ENCODE data around the gene KCNT2. TPM values are rescaled to one million over a fixed set of nuclear protein-coding genes. Genes with fewer than 3 reads are reported as not detected.

KCNT2 gene
- total RNA-seq, 1 experiment from 2014 or later, result not detected

DNA sequence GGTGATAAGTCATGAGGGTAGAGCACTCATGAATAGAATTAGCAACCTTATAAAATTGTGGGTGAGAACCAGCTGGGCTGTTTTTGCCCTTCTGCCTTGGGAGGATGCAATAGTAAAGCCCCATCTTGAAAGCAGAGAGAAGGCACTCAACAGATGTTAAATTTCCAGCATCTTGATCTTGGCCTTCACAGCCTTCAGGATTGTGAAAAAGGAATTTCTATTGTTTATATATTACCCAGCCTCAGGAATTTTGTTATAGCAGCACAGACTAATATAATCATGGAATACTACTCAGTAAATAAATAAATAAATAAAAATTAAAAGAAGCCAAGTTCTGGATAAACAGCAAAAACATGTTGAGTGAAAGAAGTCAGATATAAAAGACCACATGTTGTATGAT lies 175.2 kb downstream of the KCNT2 start:
- ATAC-seq (no peak), DNase-seq (ENCODE audit: low read depth, low spot score) (no peak)
- ChIA-PET CTCF (no interaction called here), POLR2A (no interaction called here), RAD21 (ENCODE audit: low non-redundant PET in 1 of 2, low total read pairs in 2 of 2, uncharacterized antibody in 2 of 2, unreplicated experiment in 2 of 2) (no interaction called here)
- Histone ChIP-seq H3K27ac (ENCODE audit: low read depth, low read length) (no peak overlapping the region), H3K4me2 (ENCODE audit: low read length) (no peak overlapping the region), H3K79me2 (ENCODE audit: insufficient read depth, low read length) (no peaks in the 10 kb centered on the region), H3K9ac (ENCODE audit: low read length) (no peak overlapping the region), H3K9me3 (ENCODE audit: control insufficient read depth in 1 of 2, insufficient read depth in 1 of 2, low read depth in 1 of 2, low read length in 2 of 2) (no peaks in the 10 kb centered on the region), H3K27me3 (ENCODE audit: insufficient read depth, low read length) (no peaks in the 10 kb centered on the region), H3K4me3 (replicated peaks in 1 of 2; ENCODE audit: low read depth in 1 of 2, low read length in 2 of 2) (no peak overlapping the region), H4K20me1 (ENCODE audit: insufficient read depth) (no peaks in the 10 kb centered on the region), H2AFZ (ENCODE audit: low read depth, low read length, poor library complexity, severe bottlenecking) (no peak overlapping the region), H3K9me2 (ENCODE audit: insufficient read depth) (no peaks in the 10 kb centered on the region), H3K4me1 (ENCODE audit: control insufficient read depth in 1 of 2, insufficient read depth in 2 of 2, low read length in 2 of 2) (no peaks in the 10 kb centered on the region), H3K36me3 (ENCODE audit: control insufficient read depth in 1 of 2, insufficient read depth in 2 of 2, low read length in 2 of 2) (no peaks in the 10 kb centered on the region)
- TF ChIP-seq FOSL1 (IDR thresholded peaks at IDR 0.05; ENCODE audit: low read depth) (no peak), ATF3 (IDR thresholded peaks at IDR 0.05) (no peak), TCF7L2 (IDR thresholded peaks at IDR 0.05; ENCODE audit: borderline replicate concordance, extremely low read depth, insufficient read depth, insufficient read length) (no peak), RAD21 (IDR thresholded peaks at IDR 0.05; ENCODE audit: low read depth) (no peak), POLR2A (IDR thresholded peaks at IDR 0.05; ENCODE audit: borderline replicate concordance, extremely low read depth, insufficient read depth, insufficient read length) (no peak), YY1 (IDR thresholded peaks at IDR 0.05; ENCODE audit: extremely low read depth, insufficient replicate concordance, low read depth, low read length) (no peak), EGR1 (IDR thresholded peaks at IDR 0.05; ENCODE audit: low read depth) (no peak), CBX3 (IDR thresholded peaks at IDR 0.05; ENCODE audit: low read depth) (no peak), EZH2phosphoT487 (IDR thresholded peaks at IDR 0.05; ENCODE audit: borderline replicate concordance) (no peak), ZFX (IDR thresholded peaks at IDR 0.05) (no peak), POLR2AphosphoS5 (IDR thresholded peaks at IDR 0.05; ENCODE audit: low read depth, low read length) (no peak), JUND (IDR thresholded peaks at IDR 0.05) (no peak), EZH2 (IDR thresholded peaks at IDR 0.05) (no peak), SIN3A (IDR thresholded peaks at IDR 0.05; ENCODE audit: low read depth) (no peak), MAX (IDR thresholded peaks at IDR 0.05) (no peak), SRF (IDR thresholded peaks at IDR 0.05; ENCODE audit: low read depth) (no peak), ZNF274 (IDR thresholded peaks at IDR 0.05; ENCODE audit: low read depth, low read length) (no peak)
- TF ChIP-seq, protein P1, sequence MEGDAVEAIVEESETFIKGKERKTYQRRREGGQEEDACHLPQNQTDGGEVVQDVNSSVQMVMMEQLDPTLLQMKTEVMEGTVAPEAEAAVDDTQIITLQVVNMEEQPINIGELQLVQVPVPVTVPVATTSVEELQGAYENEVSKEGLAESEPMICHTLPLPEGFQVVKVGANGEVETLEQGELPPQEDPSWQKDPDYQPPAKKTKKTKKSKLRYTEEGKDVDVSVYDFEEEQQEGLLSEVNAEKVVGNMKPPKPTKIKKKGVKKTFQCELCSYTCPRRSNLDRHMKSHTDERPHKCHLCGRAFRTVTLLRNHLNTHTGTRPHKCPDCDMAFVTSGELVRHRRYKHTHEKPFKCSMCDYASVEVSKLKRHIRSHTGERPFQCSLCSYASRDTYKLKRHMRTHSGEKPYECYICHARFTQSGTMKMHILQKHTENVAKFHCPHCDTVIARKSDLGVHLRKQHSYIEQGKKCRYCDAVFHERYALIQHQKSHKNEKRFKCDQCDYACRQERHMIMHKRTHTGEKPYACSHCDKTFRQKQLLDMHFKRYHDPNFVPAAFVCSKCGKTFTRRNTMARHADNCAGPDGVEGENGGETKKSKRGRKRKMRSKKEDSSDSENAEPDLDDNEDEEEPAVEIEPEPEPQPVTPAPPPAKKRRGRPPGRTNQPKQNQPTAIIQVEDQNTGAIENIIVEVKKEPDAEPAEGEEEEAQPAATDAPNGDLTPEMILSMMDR (IDR thresholded peaks at IDR 0.05 in 2 of 3, conservative IDR thresholded peaks at IDR 0.05 in 1 of 3; ENCODE audit: borderline replicate concordance in 1 of 3, insufficient read depth in 1 of 3, low read depth in 2 of 3, low read length in 2 of 3), result no peak
- TF ChIP-seq, protein P2, sequence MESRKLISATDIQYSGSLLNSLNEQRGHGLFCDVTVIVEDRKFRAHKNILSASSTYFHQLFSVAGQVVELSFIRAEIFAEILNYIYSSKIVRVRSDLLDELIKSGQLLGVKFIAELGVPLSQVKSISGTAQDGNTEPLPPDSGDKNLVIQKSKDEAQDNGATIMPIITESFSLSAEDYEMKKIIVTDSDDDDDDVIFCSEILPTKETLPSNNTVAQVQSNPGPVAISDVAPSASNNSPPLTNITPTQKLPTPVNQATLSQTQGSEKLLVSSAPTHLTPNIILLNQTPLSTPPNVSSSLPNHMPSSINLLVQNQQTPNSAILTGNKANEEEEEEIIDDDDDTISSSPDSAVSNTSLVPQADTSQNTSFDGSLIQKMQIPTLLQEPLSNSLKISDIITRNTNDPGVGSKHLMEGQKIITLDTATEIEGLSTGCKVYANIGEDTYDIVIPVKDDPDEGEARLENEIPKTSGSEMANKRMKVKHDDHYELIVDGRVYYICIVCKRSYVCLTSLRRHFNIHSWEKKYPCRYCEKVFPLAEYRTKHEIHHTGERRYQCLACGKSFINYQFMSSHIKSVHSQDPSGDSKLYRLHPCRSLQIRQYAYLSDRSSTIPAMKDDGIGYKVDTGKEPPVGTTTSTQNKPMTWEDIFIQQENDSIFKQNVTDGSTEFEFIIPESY (IDR thresholded peaks at IDR 0.05; ENCODE audit: extremely low read depth, insufficient replicate concordance, low read length), result no peak
- no TSS peak for BruUV-seq (replicated peaks)
- intact Hi-C loops (cut with micrococcal nuclease), result no loop called here

All from HCT116 (cell line).